HG03159 (cell line): ENCODE measurements around the gene VPS51.

Experiments used
- ATAC-seq: cut with Tn5 transposase; IDR thresholded peaks from one replicate; pipeline ENCODE4 v1.9.1; 2021; ENCODE audit warnings: mild to moderate bottlenecking, moderate library complexity; ENCODE audit not compliant: unreplicated experiment

The VPS51 gene

GRCh38 chr11:65160643-65161042, 64.6 kb downstream of the VPS51 start:
- no peak for ATAC-seq
